G401 (cell line): Measurements from ENCODE around the gene ZNF331. TPM values are rescaled to one million over a fixed set of nuclear protein-coding genes. Genes with fewer than 3 reads are reported as not detected.

Experiments used
- DNase-seq: peaks from one replicate; pipeline ENCODE4 v3.0.0-alpha.2; 2015; ENCODE audit warnings: low spot score
- in situ Hi-C: cut with HindIII; loops from 2 replicates; pipeline ENCODE4 v1.10.0; 2016; ENCODE audit warnings: low sequenced_read_pairs, mixed read lengths
- total RNA-seq: library from RNA; depleted of rRNA; stranded (reverse); fragments of >200 nt; shearing (Covaris generic); gene quantifications from 2 replicates; pipeline ENCODE4 v1.2.3, GENCODE V29; 2014; rRNA removed

Gene ZNF331
- total RNA-seq, 1 experiment from 2014 or later, result 10.6 TPM

DNA sequence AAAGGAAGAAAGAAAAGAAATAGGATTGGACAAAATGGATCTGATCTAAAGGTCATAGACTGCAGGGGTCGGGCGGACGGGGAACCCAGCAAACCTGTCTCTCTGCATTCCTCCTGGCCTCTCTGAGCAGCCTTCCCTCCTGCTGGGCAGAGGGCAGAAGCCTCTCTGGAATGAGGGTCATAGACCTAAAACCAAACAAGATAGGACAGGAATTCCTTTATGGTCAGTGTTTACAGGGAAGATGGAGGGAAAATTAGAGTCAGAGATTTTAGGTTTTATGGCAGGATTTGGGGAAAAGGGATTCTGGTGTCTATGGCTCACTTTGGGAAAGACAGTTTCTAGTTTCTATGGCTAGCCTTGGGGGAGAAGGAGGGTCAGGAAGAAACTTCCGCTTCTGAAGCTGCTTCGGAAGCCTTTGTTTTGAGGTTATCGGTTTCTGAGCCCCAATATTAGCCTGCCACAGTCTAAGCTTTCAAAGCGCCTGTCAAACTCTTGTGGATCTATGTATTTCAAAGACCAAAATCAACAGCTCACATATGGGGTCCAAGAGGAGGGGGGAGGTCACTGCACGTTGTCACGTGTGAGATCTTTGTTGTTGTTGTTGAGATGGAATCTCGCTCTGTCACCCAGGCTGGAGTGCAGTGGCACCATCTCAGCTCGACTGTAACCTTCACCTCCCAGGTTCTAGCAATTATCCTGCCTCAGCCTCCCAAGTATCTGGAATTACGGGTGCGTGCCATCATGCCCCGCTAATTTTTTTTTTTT lies 75.0 kb downstream of the ZNF331 start:
- in situ Hi-C loops, result no loop called here
- DNase-seq, result no peak

DNA sequence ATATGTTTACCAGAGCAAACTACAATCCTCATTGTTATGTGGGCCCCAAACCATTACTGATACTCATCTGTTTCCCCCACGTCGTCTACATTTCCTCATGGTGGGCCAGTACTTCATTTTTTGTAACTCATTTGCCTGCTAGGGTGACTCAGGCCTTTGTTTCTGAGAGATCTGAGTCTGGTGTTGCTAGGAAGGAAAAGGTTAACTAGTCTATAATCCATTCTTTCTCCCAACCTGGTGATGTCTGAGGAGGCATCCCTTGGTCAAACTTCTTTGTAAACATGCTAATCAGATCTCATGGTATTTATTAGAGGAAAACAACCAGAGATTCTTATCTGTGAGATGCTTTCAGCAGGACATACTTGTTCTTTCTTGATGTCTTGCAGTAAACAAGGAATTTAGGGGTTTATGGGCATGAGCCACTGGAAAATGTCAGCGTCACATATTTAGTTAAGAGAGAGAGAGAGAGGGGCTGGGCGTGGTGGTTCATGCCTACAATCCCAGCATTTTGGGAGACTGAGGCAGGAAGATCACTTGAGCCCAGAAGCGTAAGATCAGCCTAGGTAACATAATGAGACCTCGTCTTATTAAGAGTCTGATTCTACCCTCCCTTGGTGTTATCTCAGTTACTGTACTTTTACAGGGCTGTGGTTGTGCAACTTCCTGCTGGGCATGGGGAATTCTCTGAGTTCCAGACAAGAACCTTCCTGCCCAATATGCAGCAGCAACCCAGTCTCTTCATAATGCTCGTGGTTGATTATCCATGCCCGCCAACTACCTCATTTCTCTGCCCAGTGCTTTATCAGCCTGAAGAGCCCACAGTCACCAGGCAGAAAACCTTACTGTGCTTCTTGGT lies 84.2 kb downstream of the ZNF331 start:
- in situ Hi-C loops, result no loop called here
- no peak for DNase-seq

GRCh38 chr19:53624771-53625545 lies 87.0 kb downstream of the ZNF331 start:
- in situ Hi-C loops, result no loop called here
- DNase-seq, result no peak

DNA sequence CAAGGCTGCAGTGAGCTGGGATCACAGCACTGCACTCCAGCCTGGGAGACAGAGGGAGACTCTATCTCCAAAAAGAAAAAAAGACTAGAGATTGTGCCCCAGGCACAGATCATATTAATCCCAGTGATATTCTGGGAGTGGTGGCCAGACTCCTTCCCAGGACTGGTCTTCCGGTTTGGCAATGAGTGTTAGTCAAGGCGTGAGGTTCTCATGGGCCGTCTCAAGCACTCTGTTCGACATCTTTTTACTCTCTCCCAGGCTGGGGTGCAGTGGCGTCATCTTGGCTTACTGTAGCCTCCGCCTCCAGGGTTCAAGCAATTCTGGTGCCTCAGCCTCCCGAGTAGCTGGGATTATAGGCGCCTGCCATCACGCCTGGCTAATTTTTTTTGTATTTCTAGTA lies 88.5 kb downstream of the ZNF331 start:
- no peak for DNase-seq
- in situ Hi-C loops, result no loop called here

DNA sequence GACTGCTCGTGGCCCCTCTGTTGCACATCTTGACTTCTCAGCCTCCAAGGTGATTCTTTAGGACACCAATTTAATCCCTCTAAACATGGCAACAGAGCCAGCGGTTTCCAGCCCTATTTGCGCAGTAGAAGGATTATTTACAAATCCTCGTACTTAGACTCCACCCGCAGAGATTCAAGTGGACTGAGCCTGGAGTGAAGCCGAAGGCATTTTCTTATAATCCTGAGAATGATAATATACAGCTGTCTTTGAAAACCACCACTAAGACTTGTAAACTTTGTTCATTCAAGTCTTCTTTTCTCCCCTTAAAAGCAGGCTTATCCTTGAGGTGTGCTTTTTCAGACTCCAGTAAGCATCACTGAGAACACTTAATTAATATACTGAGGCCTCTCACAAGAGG lies 89.0 kb downstream of the ZNF331 start:
- DNase-seq, result no peak
- in situ Hi-C loops, result no loop called here

Other genes starting within 250 kb of the ZNF331 start
- 10.0 and 11.5 TPM in 2 replicates for gene ZNF845, start 204.4 kb upstream of the ZNF331 start, total RNA-seq
- 11.9 and 23.0 TPM in 2 replicates for gene ZNF525, start 172.4 kb upstream of the ZNF331 start, total RNA-seq
- 10.3 and 13.8 TPM in 2 replicates for gene ZNF765, start 143.0 kb upstream of the ZNF331 start, total RNA-seq
- 10.3 and 17.7 TPM in 2 replicates for gene ZNF761, start 106.2 kb upstream of the ZNF331 start, total RNA-seq
- gene ZNF813, start 70.4 kb upstream of the ZNF331 start, total RNA-seq, result 0.37 and 0.75 TPM in 2 replicates
- not detected in 2 replicates for gene DPRX, start 93.9 kb downstream of the ZNF331 start, total RNA-seq